Activated CD8-positive, alpha-beta T cell treated with anti-CD3 and anti-CD28 coated beads for 36 hours (primary cell): ENCODE measurements around the gene PTPRB. TPM values are rescaled to one million over a fixed set of nuclear protein-coding genes. Genes with fewer than 3 reads are reported as not detected.

ENCODE experiments used
- ATAC-seq: fragments of 200-7000 bp; cut with Tn5 transposase; one replicate; pipeline ENCODE4 v1.10.0; 2021; ENCODE audit warnings: mild to moderate bottlenecking, moderate library complexity
- CTCF ChIA-PET: fragments of 350-600 bp; sonication (Branson Sonifier 250); formaldehyde crosslinking; loops from one replicate; lab custom pipeline; 2021; ENCODE audit warnings: antibody characterized with exemption; lab: Charles Lee
- POLR2A ChIA-PET: fragments of 350-600 bp; sonication (Branson Sonifier 250); formaldehyde crosslinking; loops from one replicate; lab custom pipeline; 2021; ENCODE audit warnings: antibody characterized with exemption; lab: Charles Lee
- DNase-seq: peaks from one replicate; pipeline ENCODE4 v3.0.0-alpha.2; 2020
- H3K27ac Mint-ChIP-seq: one replicate; pipeline ENCODE4 v1.8.0; 2021; ENCODE audit warnings: mild to moderate bottlenecking, mixed read lengths
- H3K27me3 Mint-ChIP-seq: one replicate; pipeline ENCODE4 v1.8.0; 2021; ENCODE audit warnings: mixed read lengths
- H3K36me3 Mint-ChIP-seq: one replicate; pipeline ENCODE4 v1.8.0; 2021; ENCODE audit warnings: low read depth, mixed read lengths
- H3K4me1 Mint-ChIP-seq: one replicate; pipeline ENCODE4 v1.8.0; 2021; ENCODE audit warnings: low read depth, mixed read lengths
- H3K4me3 Mint-ChIP-seq: one replicate; pipeline ENCODE4 v1.8.0; 2021; ENCODE audit warnings: mild to moderate bottlenecking, moderate library complexity, mixed read lengths
- H3K9me3 Mint-ChIP-seq: one replicate; pipeline ENCODE4 v1.8.0; 2021; ENCODE audit warnings: mixed read lengths
- CTCF ChIP-seq: fragments of 200-600 bp; IDR thresholded peaks from one replicate; pipeline ENCODE4 v1.8.0; 2022; ENCODE audit warnings: antibody characterized with exemption, mild to moderate bottlenecking
- intact Hi-C: fragments of 100-400 bp; cut with micrococcal nuclease; formaldehyde crosslinking; loops from one replicate; pipeline ENCODE4 v1.10.0; 2022
- total RNA-seq, 2 experiments: library from RNA; stranded (reverse); gene quantifications; one replicate each; pipeline ENCODE4 v1.2.3, GENCODE V29; 2021

The PTPRB gene
- total RNA-seq, 2 experiments from 2014 or later: not detected

GRCh38 chr12:70556179-70556869, 80.9 kb downstream of the PTPRB start:
- ATAC-seq: no peak
- Mint-ChIP-seq H3K27me3 (peaks cover 1% of the 10 kb centered on the region), H3K9me3 (no peaks in the 10 kb centered on the region), H3K36me3 (no peaks in the 10 kb centered on the region), H3K4me3 (no peak overlapping the region), H3K4me1 (no peaks in the 10 kb centered on the region), H3K27ac (no peak overlapping the region)
- no peak for DNase-seq
- TF ChIP-seq CTCF: no peak
- intact Hi-C loops: no loop called here
- ChIA-PET POLR2A (no interaction called here), CTCF (no interaction called here)

DNA sequence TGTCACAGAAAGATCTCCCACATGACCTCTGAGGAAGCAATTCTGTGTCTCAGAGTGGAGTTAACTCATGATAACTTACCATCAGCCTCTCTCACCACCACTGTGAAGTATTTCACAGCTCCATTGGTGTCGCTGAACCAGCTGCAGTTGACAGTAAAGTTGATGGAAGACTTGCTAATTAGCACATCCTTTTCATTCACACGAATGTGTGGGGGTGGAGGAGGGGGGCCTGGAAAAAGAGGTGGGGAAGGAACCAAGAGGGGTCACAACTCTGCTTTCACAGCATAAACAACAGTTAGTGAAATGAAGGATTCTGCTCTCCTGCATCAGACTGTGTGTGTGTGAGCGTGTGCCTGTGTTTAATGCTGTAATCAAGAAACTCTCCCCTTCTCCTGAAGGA, 82.1 kb downstream of the PTPRB start:
- Mint-ChIP-seq H3K27ac (no peak overlapping the region), H3K36me3 (no peaks in the 10 kb centered on the region), H3K4me1 (no peaks in the 10 kb centered on the region), H3K9me3 (no peaks in the 10 kb centered on the region), H3K27me3 (peaks cover 1% of the 10 kb centered on the region), H3K4me3 (no peak overlapping the region)
- POLR2A ChIA-PET: no interaction called here
- intact Hi-C loops: no loop called here
- DNase-seq: no peak
- CTCF ChIA-PET: interaction anchor here (1.3 kb wide), 1 partner anchor 655 kb away, joined by 3 read pairs; no protein-coding TSS in a partner anchor
- no peak for TF ChIP-seq CTCF
- no peak for ATAC-seq

GRCh38 chr12:70553391-70553859, 83.8 kb downstream of the PTPRB start:
- Mint-ChIP-seq H3K9me3 (no peaks in the 10 kb centered on the region), H3K4me1 (no peaks in the 10 kb centered on the region), H3K36me3 (no peaks in the 10 kb centered on the region), H3K27me3 (peaks cover 2% of the 10 kb centered on the region), H3K27ac (no peak overlapping the region), H3K4me3 (no peak overlapping the region)
- DNase-seq (no peak), ATAC-seq (no peak)
- TF ChIP-seq CTCF: no peak
- CTCF ChIA-PET: no interaction called here
- POLR2A ChIA-PET: no interaction called here
- intact Hi-C loops: no loop called here

- no peak overlapping the region for H3K4me3 Mint-ChIP-seq
- POLR2A ChIA-PET: no interaction called here
Measured at GRCh38 chr12:70551731-70552130, 85.5 kb downstream of the PTPRB start.

More at GRCh38 chr12:70551731-70552130, 85.5 kb downstream of the PTPRB start:
- TF ChIP-seq CTCF: no peak
- Mint-ChIP-seq H3K36me3 (no peaks in the 10 kb centered on the region), H3K4me1 (no peaks in the 10 kb centered on the region), H3K27me3 (peaks cover 4% of the 10 kb centered on the region), H3K9me3 (no peaks in the 10 kb centered on the region), H3K27ac (no peak overlapping the region)
- intact Hi-C loops: no loop called here
- no peak for ATAC-seq
- CTCF ChIA-PET: interaction anchor here (1.5 kb wide), 1 partner anchor 25 kb away, joined by 4 read pairs; no protein-coding TSS in a partner anchor
- DNase-seq: no peak
